Sigmoid colon (tissue), 7 donors: ENCODE data around the gene DNAJC10. TPM values are rescaled to one million over a fixed set of nuclear protein-coding genes. Genes with fewer than 3 reads are reported as not detected.

Source experiments
- DNase-seq: peaks from one replicate; pipeline ENCODE4 v3.0.0-alpha.2; 2019
- H3K27ac ChIP-seq, 4 donors: fragments of 200-600 bp; sonication (generic); one replicate each; pipeline ENCODE4 v1.5.1; 2016 to 2019; ENCODE audit warnings: mild to moderate bottlenecking in 1 of 4
- H3K27me3 ChIP-seq, 3 donors: fragments of 200-600 bp; sonication (generic); one replicate each; pipeline ENCODE4 v1.5.1; 2019; ENCODE audit warnings: mild to moderate bottlenecking in 1 of 3
- H3K36me3 ChIP-seq, 4 donors: fragments of 200-600 bp; sonication (generic); one replicate each; pipeline ENCODE4 v1.5.1; 2016 to 2019
- H3K4me1 ChIP-seq, 4 donors: fragments of 200-600 bp; sonication (generic); one replicate each; pipeline ENCODE4 v1.5.1; 2017 to 2019
- H3K4me3 ChIP-seq, 4 donors: fragments of 200-600 bp; sonication (generic); one replicate each; pipeline ENCODE4 v1.5.1; 2017 to 2019; ENCODE audit warnings: mild to moderate bottlenecking in 2 of 4, moderate library complexity in 1 of 4
- H3K9me3 ChIP-seq, 4 donors: fragments of 200-600 bp in 3 of 4; sonication (generic) in 3 of 4; one replicate each; pipeline versions ENCODE4 v1.5.1 to v1.6.1; 2013 to 2019
- EP300 ChIP-seq, 4 donors: sonication (generic); formaldehyde crosslinking; IDR thresholded peaks; one replicate each; pipeline ENCODE4 v1.6.1; 2017; ENCODE audit warnings: antibody characterized with exemption in 4 of 4
- POLR2A ChIP-seq, 2 donors: fragments of 450-650 bp; IDR thresholded peaks; one replicate each; pipeline ENCODE4 v1.6.1; 2016; ENCODE audit warnings: antibody characterized with exemption in 2 of 2, mild to moderate bottlenecking in 2 of 2, moderate library complexity in 2 of 2
- POLR2AphosphoS5 ChIP-seq, 4 donors: sonication (generic); formaldehyde crosslinking; IDR thresholded peaks; one replicate each; pipeline ENCODE4 v1.6.1; 2017; ENCODE audit warnings: antibody characterized with exemption in 4 of 4
- WGBS, 2 donors: extraction: QIAGEN DNeasy Blood & Tissue Kit; methylation state at CpG; one replicate each; pipeline ENCODE4 v1.1.7; 2013; 5-methylcytosine and 5-hydroxymethylcytosine counted together
- intact Hi-C: fragments of 100-400 bp; cut with DNase I; formaldehyde crosslinking; loops from one replicate; pipeline ENCODE4 v1.15.1; 2023
- polyA plus RNA-seq, 3 donors: library from polyadenylated mRNA; stranded (reverse); fragments of 200-250 nt; gene quantifications; one replicate each; pipeline ENCODE4 v1.2.3, GENCODE V29; 2013
- total RNA-seq, 4 donors: library from RNA; depleted of rRNA; stranded (reverse); fragments of >200 nt; gene quantifications; one replicate each; pipeline ENCODE4 v1.1.0, GENCODE V29; 2016
- TF ChIP-seq, protein P1 (sequence below), 4 experiments: fragments of 450-650 bp in 3 of 4; fragments of 200-600 bp in 1 of 4; IDR thresholded peaks; one replicate each; pipeline ENCODE4 v1.5.1; 2016 to 2019; ENCODE audit warnings: antibody characterized with exemption in 4 of 4, mild to moderate bottlenecking in 3 of 4, moderate library complexity in 2 of 4
- donor health status: healthy with polysubstance abuse.
- donor health status: Bipolar disorder and iron deficiency.
- donor health status: healthy.

DNAJC10 gene
- total and polyA plus RNA-seq, 7 donors, result 9.0 to 50.1 (median 44.3) TPM

DNA sequence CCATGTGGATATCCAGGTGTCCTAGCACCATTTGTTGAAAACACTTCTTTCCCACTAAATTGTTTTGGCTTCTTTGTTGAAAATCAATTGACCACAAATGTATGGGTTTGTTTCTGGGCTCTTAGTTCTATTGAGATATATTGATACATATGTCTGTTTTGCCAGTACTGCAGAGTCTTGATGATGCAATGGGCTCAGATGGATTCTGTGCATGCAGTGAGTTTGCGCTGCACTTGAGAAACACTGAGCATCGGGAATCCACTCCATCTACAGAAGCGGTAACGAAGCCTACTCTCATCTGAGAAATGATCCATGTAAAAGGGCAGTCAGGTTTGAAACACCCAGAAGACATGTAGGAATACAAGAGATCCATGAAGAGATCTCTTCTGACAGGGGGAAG is 21.9 kb upstream of the DNAJC10 start:
- Histone ChIP-seq H3K27me3 (no peaks in the 10 kb centered on the region), H3K4me1 (no peaks in the 10 kb centered on the region), H3K4me3 (no peak overlapping the region), H3K27ac (no peak overlapping the region), H3K36me3 (no peaks in the 10 kb centered on the region), H3K9me3 (no peaks in the 10 kb centered on the region)
- 96 to 98% methylated on average over 4 of the region's 4 CpGs for WGBS, 2 donors
- no peak for TF ChIP-seq POLR2A (IDR thresholded peaks at IDR 0.05)
- TF ChIP-seq EP300 (IDR thresholded peaks at IDR 0.05), result no peak
- TF ChIP-seq, protein P1, sequence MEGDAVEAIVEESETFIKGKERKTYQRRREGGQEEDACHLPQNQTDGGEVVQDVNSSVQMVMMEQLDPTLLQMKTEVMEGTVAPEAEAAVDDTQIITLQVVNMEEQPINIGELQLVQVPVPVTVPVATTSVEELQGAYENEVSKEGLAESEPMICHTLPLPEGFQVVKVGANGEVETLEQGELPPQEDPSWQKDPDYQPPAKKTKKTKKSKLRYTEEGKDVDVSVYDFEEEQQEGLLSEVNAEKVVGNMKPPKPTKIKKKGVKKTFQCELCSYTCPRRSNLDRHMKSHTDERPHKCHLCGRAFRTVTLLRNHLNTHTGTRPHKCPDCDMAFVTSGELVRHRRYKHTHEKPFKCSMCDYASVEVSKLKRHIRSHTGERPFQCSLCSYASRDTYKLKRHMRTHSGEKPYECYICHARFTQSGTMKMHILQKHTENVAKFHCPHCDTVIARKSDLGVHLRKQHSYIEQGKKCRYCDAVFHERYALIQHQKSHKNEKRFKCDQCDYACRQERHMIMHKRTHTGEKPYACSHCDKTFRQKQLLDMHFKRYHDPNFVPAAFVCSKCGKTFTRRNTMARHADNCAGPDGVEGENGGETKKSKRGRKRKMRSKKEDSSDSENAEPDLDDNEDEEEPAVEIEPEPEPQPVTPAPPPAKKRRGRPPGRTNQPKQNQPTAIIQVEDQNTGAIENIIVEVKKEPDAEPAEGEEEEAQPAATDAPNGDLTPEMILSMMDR (IDR thresholded peaks at IDR 0.05), result no peak
- DNase-seq, result no peak
- intact Hi-C loops, result no loop called here

DNA sequence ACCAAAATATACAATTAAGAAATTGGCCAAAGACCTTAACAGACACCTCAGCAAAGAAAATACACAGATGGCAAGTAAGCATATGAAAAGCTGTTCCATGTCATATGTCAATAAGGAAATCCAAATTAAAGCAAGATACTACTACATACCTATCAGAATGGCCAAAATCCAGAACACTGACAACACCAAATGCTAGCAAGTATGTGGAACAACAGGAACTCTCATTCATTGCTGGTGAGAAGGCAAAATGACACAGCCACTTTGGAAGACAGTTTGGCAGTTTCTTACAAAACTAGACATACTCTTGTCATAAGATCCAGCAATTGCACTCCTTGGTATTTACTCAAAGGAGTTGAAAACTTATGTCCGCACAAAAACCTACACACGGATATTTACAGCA is 20.3 kb upstream of the DNAJC10 start:
- no peaks in the 10 kb centered on the region for H3K36me3 ChIP-seq
- no peak for DNase-seq
- H3K27me3 ChIP-seq, result no peaks in the 10 kb centered on the region
- WGBS, 2 donors, result 86 to 91% methylated on average over 2 of the region's 2 CpGs
- TF ChIP-seq EP300 (IDR thresholded peaks at IDR 0.05) (no peak), POLR2AphosphoS5 (IDR thresholded peaks at IDR 0.05) (no peak), POLR2A (IDR thresholded peaks at IDR 0.05) (no peak)
- TF ChIP-seq, protein P1 (IDR thresholded peaks at IDR 0.05), result no peak
- H3K4me3 ChIP-seq, result no peak overlapping the region
- no peak overlapping the region for H3K27ac ChIP-seq
- no peaks in the 10 kb centered on the region for H3K9me3 ChIP-seq
- intact Hi-C loops, result no loop called here
- H3K4me1 ChIP-seq, result no peaks in the 10 kb centered on the region

DNA sequence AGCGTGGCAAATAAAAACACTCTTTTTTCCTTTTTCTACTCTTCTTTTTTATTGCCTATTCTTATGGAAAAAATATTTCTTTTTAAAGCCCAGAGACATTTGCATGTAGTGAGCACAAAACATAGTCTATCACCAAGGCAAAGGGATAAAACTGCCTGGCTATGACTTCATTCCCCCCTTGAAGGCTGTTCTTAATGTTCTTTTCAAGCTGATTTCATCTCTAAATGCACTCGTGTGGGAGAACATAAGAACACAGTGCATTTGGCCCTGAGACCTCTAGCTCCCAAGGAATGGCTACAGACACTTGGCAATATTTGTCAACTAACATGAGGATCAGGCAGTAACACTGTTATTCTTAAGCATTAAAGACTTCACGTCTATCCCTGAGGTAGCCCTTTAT is 17.4 kb upstream of the DNAJC10 start:
- H3K4me1 ChIP-seq, result no peaks in the 10 kb centered on the region
- no peak overlapping the region for H3K27ac ChIP-seq
- DNase-seq, result no peak
- 77 to 83% methylated on average over 3 of the region's 3 CpGs for WGBS, 2 donors
- no peak for TF ChIP-seq POLR2A (IDR thresholded peaks at IDR 0.05)
- no peak for TF ChIP-seq POLR2AphosphoS5 (IDR thresholded peaks at IDR 0.05)
- no peak for TF ChIP-seq EP300 (IDR thresholded peaks at IDR 0.05)
- TF ChIP-seq, protein P1 (IDR thresholded peaks at IDR 0.05), result no peak
- no peak overlapping the region for H3K4me3 ChIP-seq
- no peaks in the 10 kb centered on the region for H3K9me3 ChIP-seq
- H3K27me3 ChIP-seq, result no peaks in the 10 kb centered on the region
- H3K36me3 ChIP-seq, result no peaks in the 10 kb centered on the region
- intact Hi-C loops, result no loop called here

DNA sequence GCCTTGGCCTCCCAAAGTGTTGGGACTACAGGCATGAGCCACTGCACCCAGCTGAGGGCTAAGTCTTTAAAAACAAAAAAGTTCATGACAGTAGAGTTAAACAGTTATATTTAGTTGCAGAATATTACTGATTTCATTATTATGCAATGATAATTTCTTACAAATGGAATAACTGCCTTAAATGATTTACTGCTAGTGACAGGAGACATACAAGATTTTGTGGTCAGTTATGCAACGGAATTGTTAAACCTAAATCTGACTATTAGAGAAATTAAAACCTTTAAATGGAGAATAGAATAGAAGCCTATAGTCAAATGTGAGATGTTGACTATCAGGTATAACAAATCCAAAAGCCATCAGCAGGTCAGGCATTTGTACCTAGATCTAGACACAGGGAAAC is 10.3 kb upstream of the DNAJC10 start:
- Histone ChIP-seq H3K27me3 (no peaks in the 10 kb centered on the region), H3K4me3 (no peak overlapping the region), H3K27ac (no peak overlapping the region), H3K9me3 (no peaks in the 10 kb centered on the region), H3K4me1 (no peaks in the 10 kb centered on the region), H3K36me3 (no peaks in the 10 kb centered on the region)
- TF ChIP-seq POLR2AphosphoS5 (IDR thresholded peaks at IDR 0.05) (no peak), POLR2A (IDR thresholded peaks at IDR 0.05) (no peak)
- TF ChIP-seq, protein P1 (IDR thresholded peaks at IDR 0.05), result no peak
- no peak for DNase-seq
- 78 to 94% methylated on average over 1 of the region's 1 CpG for WGBS, 2 donors
- intact Hi-C loops, result no loop called here

DNA sequence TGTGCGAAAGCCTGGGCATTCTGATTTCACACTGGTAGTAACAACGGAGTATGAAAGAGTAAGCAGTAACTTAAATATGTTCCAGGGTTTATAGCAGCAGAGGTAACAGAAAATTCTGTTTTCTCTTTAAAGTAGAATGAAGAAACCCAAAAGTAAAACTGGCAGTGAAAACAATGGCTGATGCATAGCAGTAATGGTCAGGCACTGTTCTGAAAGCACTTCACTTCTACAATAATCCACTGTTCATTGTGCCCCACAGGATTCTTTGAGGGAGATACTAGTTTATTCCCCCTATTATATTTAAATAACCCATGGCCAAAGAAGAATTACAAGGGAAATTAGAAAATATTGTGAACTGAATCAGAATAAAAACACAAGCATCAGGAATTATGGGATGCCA is 9.3 kb upstream of the DNAJC10 start:
- Histone ChIP-seq H3K9me3 (no peaks in the 10 kb centered on the region), H3K4me3 (no peak overlapping the region), H3K27me3 (no peaks in the 10 kb centered on the region), H3K36me3 (no peaks in the 10 kb centered on the region), H3K4me1 (no peaks in the 10 kb centered on the region), H3K27ac (no peak overlapping the region)
- 92 to 96% methylated on average over 2 of the region's 2 CpGs for WGBS, 2 donors
- intact Hi-C loops, result no loop called here
- DNase-seq, result no peak
- TF ChIP-seq POLR2AphosphoS5 (IDR thresholded peaks at IDR 0.05) (no peak), POLR2A (IDR thresholded peaks at IDR 0.05) (no peak), EP300 (IDR thresholded peaks at IDR 0.05) (no peak)
- TF ChIP-seq, protein P1 (IDR thresholded peaks at IDR 0.05), result no peak
